Testis (tissue), 2 donors: ENCODE results near the gene MAP3K19.
"Not testable (repeated sequence)": the region's sequence is repeated elsewhere in the genome, so short reads cannot be mapped to it uniquely, and the experiment has no call there.

Experiments used
- POLR2A ChIP-seq: fragments of 450-650 bp; IDR thresholded peaks from one replicate; pipeline ENCODE4 v1.6.1; 2017; ENCODE audit warnings: antibody characterized with exemption, mild to moderate bottlenecking, moderate library complexity
- TF ChIP-seq, protein P1 (sequence below), 3 experiments: fragments of 450-650 bp in 2 of 3; fragments of 200-600 bp in 1 of 3; sonication (generic) in 1 of 3; IDR thresholded peaks; one replicate each; pipeline ENCODE4 v1.5.1; 2016 to 2019; ENCODE audit warnings: antibody characterized with exemption in 3 of 3, mild to moderate bottlenecking in 2 of 3, moderate library complexity in 1 of 3

- TF ChIP-seq, protein P1, sequence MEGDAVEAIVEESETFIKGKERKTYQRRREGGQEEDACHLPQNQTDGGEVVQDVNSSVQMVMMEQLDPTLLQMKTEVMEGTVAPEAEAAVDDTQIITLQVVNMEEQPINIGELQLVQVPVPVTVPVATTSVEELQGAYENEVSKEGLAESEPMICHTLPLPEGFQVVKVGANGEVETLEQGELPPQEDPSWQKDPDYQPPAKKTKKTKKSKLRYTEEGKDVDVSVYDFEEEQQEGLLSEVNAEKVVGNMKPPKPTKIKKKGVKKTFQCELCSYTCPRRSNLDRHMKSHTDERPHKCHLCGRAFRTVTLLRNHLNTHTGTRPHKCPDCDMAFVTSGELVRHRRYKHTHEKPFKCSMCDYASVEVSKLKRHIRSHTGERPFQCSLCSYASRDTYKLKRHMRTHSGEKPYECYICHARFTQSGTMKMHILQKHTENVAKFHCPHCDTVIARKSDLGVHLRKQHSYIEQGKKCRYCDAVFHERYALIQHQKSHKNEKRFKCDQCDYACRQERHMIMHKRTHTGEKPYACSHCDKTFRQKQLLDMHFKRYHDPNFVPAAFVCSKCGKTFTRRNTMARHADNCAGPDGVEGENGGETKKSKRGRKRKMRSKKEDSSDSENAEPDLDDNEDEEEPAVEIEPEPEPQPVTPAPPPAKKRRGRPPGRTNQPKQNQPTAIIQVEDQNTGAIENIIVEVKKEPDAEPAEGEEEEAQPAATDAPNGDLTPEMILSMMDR (IDR thresholded peaks at IDR 0.05): not testable (repeated sequence)
- TF ChIP-seq POLR2A: not testable (repeated sequence)
These were observed 70.1 kb downstream of the MAP3K19 start for GRCh38 chr2:134977104-134977503.
